HepG2 (cell line): Measurements from ENCODE around the gene TNFRSF25. TPM values are rescaled to one million over a fixed set of nuclear protein-coding genes. Genes with fewer than 3 reads are reported as not detected.

ENCODE experiments used
- ATAC-seq: fragments of 200-7000 bp; cut with Tn5 transposase; 3 replicates; pipeline ENCODE4 v1.9.1; 2020; ENCODE audit warnings: mild to moderate bottlenecking, moderate library complexity
- BruUV-seq: library from RNA; stranded (reverse); fragments of 400-500 nt; replicated peaks from 2 replicates; lab custom pipeline; 2021; lab: Mats Ljungman, UMichigan
- CTCF ChIA-PET: fragments of 300-600 bp; formaldehyde crosslinking; extraction: SDS; loops from one replicate; lab custom pipeline; 2021; ENCODE audit warnings: low total read pairs, inconsistent platforms, low intra/inter-chr PET ratio; lab: Yijun Ruan, JAX
- POLR2A ChIA-PET: fragments of 350-600 bp; sonication (Branson Sonifier 250); formaldehyde crosslinking; loops from one replicate; lab custom pipeline; 2020; ENCODE audit warnings: antibody characterized with exemption, inconsistent platforms; lab: Yijun Ruan, JAX
- DNase-seq: peaks from one replicate; pipeline ENCODE4 v3.0.0-alpha.2; 2015; ENCODE audit warnings: low spot score
- FAIRE-seq: peaks from 3 replicates; lab custom pipeline; 2011; peaks lifted over from hg19 to GRCh38; lab: Jason Lieb, UNC
- H2AFZ ChIP-seq: one replicate; pipeline ENCODE4 v1.6.1; 2011; ENCODE audit warnings: low read length, inconsistent platforms
- H3K27ac ChIP-seq: fragments of 300-600 bp; 3 replicates; pipeline ENCODE4 v1.8.0; 2011; ENCODE audit warnings: mixed run types, mild to moderate bottlenecking, mixed read lengths, low read length, inconsistent platforms; ENCODE audit not compliant: insufficient read depth; ENCODE audit errors: extremely low read length
- H3K27me3 ChIP-seq, 2 experiments: fragments of 200-600 bp in 1 of 2; 2 replicates in 1 of 2; 3 replicates in 1 of 2; pipeline versions ENCODE4 v1.6.0 to v1.8.0; 2011; ENCODE audit warnings: low read length in 2 of 2, mild to moderate bottlenecking in 2 of 2, moderate library complexity in 2 of 2, inconsistent platforms in 1 of 2; ENCODE audit not compliant: insufficient read depth in 2 of 2, control insufficient read depth in 1 of 2
- H3K36me3 ChIP-seq, 2 experiments: fragments of 200-600 bp in 1 of 2; replicated peaks in 1 of 2; 2 replicates in 1 of 2; 3 replicates in 1 of 2; pipeline versions ENCODE4 v1.5.1 to v1.8.0; 2011; ENCODE audit warnings: low read length in 2 of 2, inconsistent platforms in 1 of 2; ENCODE audit not compliant: insufficient read depth in 2 of 2, control insufficient read depth in 1 of 2
- H3K4me1 ChIP-seq: 2 replicates; pipeline ENCODE4 v1.5.1; 2012; ENCODE audit warnings: low read length, inconsistent platforms; ENCODE audit not compliant: insufficient read depth
- H3K4me2 ChIP-seq: 2 replicates; pipeline ENCODE4 v1.6.0; 2011; ENCODE audit warnings: low read depth, low read length, inconsistent platforms
- H3K4me3 ChIP-seq, 3 experiments: fragments of 200-600 bp in 1 of 3; sonication (generic), shearing (Covaris generic) in 1 of 3; replicated peaks in 1 of 3; 2 replicates each; pipeline ENCODE4 v1.5.1; 2011 to 2016; ENCODE audit warnings: low read length in 3 of 3, inconsistent platforms in 2 of 3, low read depth in 2 of 3, mild to moderate bottlenecking in 2 of 3, control low read depth in 1 of 3, mixed read lengths in 1 of 3; ENCODE audit not compliant: insufficient read depth in 1 of 3
- H3K79me2 ChIP-seq: one replicate; pipeline ENCODE4 v1.6.1; 2011; ENCODE audit warnings: low read length, inconsistent platforms; ENCODE audit not compliant: insufficient read depth
- H3K9ac ChIP-seq: 2 replicates; pipeline ENCODE4 v1.6.0; 2011; ENCODE audit warnings: mild to moderate bottlenecking, low read depth, low read length, inconsistent platforms; ENCODE audit not compliant: insufficient read depth
- H3K9me3 ChIP-seq: 2 replicates; pipeline ENCODE4 v1.5.1; 2012; ENCODE audit warnings: mild to moderate bottlenecking, low read length
- H4K20me1 ChIP-seq: 2 replicates; pipeline ENCODE4 v1.6.0; 2011; ENCODE audit warnings: inconsistent platforms, mild to moderate bottlenecking, low read length, moderate library complexity; ENCODE audit not compliant: insufficient read depth
- AKAP8 ChIP-seq: sonication (generic); formaldehyde crosslinking; IDR thresholded peaks from 2 replicates; pipeline ENCODE4 v1.5.1; 2020; ENCODE audit warnings: mild to moderate bottlenecking, missing genetic modification reagents
- KDM2A ChIP-seq: sonication (generic); formaldehyde crosslinking; IDR thresholded peaks from 2 replicates; pipeline ENCODE4 v1.4.0; 2020; ENCODE audit warnings: low read depth, missing genetic modification reagents, borderline replicate concordance
- RBFOX2 ChIP-seq: fragments of 200-400 bp; formaldehyde crosslinking; IDR thresholded peaks from 2 replicates; pipeline ENCODE4 v1.6.1; 2017; ENCODE audit warnings: low read depth, mild to moderate bottlenecking, low read length
- ZNF546 ChIP-seq: sonication (generic); formaldehyde crosslinking; conservative IDR thresholded peaks from 2 replicates; pipeline ENCODE4 v1.8.1; 2023; ENCODE audit warnings: mild to moderate bottlenecking, missing genetic modification reagents
- WGBS: methylation state at CpG from one replicate; pipeline ENCODE4 v1.1.6; 2017; ENCODE audit warnings: low lambda C conversion rate; 5-methylcytosine and 5-hydroxymethylcytosine counted together
- in situ Hi-C: cut with HindIII; loops from 2 replicates; pipeline ENCODE4 v1.10.0; 2017; ENCODE audit warnings: low pct_unique_long_range_greater_than_20kb; ENCODE audit not compliant: extremely low pct_ligation_motif_present
- intact Hi-C: fragments of 100-400 bp; cut with micrococcal nuclease; formaldehyde crosslinking; loops from one replicate; pipeline ENCODE4 v1.10.0; 2022; ENCODE audit not compliant: unreplicated experiment
- polyA plus RNA-seq, 8 experiments: library from polyadenylated mRNA; depleted of rRNA in 3 of 8; stranded (reverse) in 7 of 8; unstranded in 1 of 8; fragments of >200 nt; fragmentation: Illumina TruSeq in 4 of 8; extraction: Trizol in 4 of 8; gene quantifications; 2 replicates each; pipeline versions ENCODE4 v1.2.1 to v1.2.3, GENCODE V29; 2011 to 2016; ENCODE audit warnings: low read depth in 4 of 8, missing spikeins in 1 of 8, mixed read lengths in 1 of 8; ENCODE audit not compliant: insufficient read depth in 1 of 8
- total RNA-seq, 5 experiments: library from RNA; depleted of rRNA; stranded (reverse); fragments of >200 nt; fragmentation: Illumina TruSeq; extraction: Trizol; gene quantifications; 2 replicates each; pipeline ENCODE4 v1.2.3, GENCODE V29; 2016; ENCODE audit warnings: low read depth in 1 of 5
- TF ChIP-seq, protein P1 (sequence below): sonication (generic); formaldehyde crosslinking; IDR thresholded peaks from 2 replicates; pipeline ENCODE4 v1.5.0; 2020; ENCODE audit warnings: mild to moderate bottlenecking, missing genetic modification reagents, moderate library complexity

TNFRSF25 gene
- total and polyA plus RNA-seq, 2 of the 13 experiments (the other 11 are each of a cell fraction or from before 2014, with no cell fraction given), result 1.4 to 1.5 TPM

DNA sequence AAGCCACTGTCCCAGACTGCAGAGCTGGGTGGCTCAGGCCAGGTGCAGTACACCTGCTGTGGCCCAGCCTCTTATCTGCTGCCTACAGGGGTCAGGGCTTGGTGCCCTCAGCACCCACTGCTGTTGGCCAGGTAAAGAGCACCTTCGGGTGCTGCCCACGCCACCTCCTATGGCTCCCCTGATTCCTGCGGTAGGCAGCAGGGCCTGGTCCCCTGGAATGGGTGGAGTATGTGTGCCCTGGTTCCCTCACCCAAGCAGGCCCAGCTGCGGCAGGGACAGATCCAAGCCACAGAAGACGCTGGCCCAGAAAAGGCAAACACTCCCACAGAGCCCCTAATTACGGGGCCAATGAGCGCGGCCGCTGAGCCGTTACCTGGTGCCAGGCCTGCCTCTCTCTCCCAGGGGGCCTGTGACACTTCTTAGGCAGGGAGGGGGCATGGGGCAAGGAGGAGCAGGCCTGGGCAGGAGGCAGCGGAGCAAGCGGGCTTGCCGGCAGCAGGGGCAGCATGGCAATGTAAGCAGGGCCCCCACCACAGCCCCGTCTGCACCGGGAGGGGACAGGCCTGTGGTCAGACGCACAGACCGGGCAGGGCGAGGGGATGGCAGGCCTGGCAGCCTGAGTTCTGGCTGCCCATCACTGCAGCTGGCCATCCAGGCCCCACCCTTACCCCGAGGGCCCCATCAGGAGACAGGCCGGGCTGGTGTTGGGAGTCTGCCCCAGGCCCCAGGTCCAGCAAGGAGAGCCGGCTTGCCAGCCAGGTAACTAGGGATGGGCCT is 22.4 kb downstream of the TNFRSF25 start:
- Histone ChIP-seq H4K20me1 (no peaks in the 10 kb centered on the region), H2AFZ (no peak overlapping the region), H3K4me3 (no peak overlapping the region; a peak in 1 of 6 replicates), H3K79me2 (peaks cover 4% of the 10 kb centered on the region), H3K9me3 (no peaks in the 10 kb centered on the region), H3K4me2 (peak overlapping the region; percentile 73), H3K4me1 (peaks cover 46% of the 10 kb centered on the region), H3K27ac (no peak overlapping the region), H3K9ac (no peak overlapping the region), H3K36me3 (no peaks in the 10 kb centered on the region), H3K27me3 (peaks cover 0 to 1% of the 10 kb centered on the region in 2 experiments; a peak in 2 of 5 replicates)
- ChIA-PET POLR2A (no interaction called here), CTCF (no interaction called here)
- intact Hi-C loops, result loop anchor here (10.0 kb wide), 1 partner anchor 649 kb away; no protein-coding TSS in a partner anchor
- FAIRE-seq (no peak), ATAC-seq (no peak), DNase-seq (no peak)
- no TSS peak for BruUV-seq
- TF ChIP-seq AKAP8 (CRISPR knock-in tag) (peak; percentile 49; the same call in 1 of the 2 replicates), RBFOX2 (0 out of 2 replicates have a peak, but pooled peaks have one; percentile 27), KDM2A (CRISPR knock-in tag) (0 out of 2 replicates have a peak, but pooled peaks have one; percentile 9), ZNF546 (CRISPR knock-in tag) (no peak)
- TF ChIP-seq, protein P1, sequence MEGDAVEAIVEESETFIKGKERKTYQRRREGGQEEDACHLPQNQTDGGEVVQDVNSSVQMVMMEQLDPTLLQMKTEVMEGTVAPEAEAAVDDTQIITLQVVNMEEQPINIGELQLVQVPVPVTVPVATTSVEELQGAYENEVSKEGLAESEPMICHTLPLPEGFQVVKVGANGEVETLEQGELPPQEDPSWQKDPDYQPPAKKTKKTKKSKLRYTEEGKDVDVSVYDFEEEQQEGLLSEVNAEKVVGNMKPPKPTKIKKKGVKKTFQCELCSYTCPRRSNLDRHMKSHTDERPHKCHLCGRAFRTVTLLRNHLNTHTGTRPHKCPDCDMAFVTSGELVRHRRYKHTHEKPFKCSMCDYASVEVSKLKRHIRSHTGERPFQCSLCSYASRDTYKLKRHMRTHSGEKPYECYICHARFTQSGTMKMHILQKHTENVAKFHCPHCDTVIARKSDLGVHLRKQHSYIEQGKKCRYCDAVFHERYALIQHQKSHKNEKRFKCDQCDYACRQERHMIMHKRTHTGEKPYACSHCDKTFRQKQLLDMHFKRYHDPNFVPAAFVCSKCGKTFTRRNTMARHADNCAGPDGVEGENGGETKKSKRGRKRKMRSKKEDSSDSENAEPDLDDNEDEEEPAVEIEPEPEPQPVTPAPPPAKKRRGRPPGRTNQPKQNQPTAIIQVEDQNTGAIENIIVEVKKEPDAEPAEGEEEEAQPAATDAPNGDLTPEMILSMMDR (CRISPR knock-in tag), result no peak
- WGBS, result no CpG with 5 or more reads among the region's 21 CpGs
- in situ Hi-C loops, result no loop called here
